Neutrophil (primary cell): Measurements from ENCODE around the gene OR8H1.

Source experiments
- H3K27ac ChIP-seq: fragments of 200-600 bp; sonication (generic); 2 replicates; pipeline ENCODE4 v1.5.1; 2016; ENCODE audit warnings: mild to moderate bottlenecking, moderate library complexity
- H3K27me3 ChIP-seq: fragments of 200-600 bp; sonication (generic); 2 replicates; pipeline ENCODE4 v1.6.0; 2016; ENCODE audit warnings: mild to moderate bottlenecking
- H3K36me3 ChIP-seq: fragments of 200-600 bp; sonication (generic); 2 replicates; pipeline ENCODE4 v1.5.1; 2017
- H3K4me1 ChIP-seq, 2 experiments: fragments of 200-600 bp in 1 of 2; sonication (generic) in 1 of 2; 1 replicate in 1 of 2; 2 replicates in 1 of 2; pipeline versions ENCODE4 v1.5.1 to v1.6.1; 2013 to 2016; ENCODE audit warnings: low read depth in 1 of 2, low read length in 1 of 2, mild to moderate bottlenecking in 1 of 2, moderate library complexity in 1 of 2; ENCODE audit not compliant: control insufficient read depth in 1 of 2, insufficient read depth in 1 of 2
- H3K4me3 ChIP-seq, 2 experiments: fragments of 200-600 bp in 1 of 2; sonication (generic) in 1 of 2; 1 replicate in 1 of 2; 2 replicates in 1 of 2; pipeline ENCODE4 v1.5.1; 2013 to 2016; ENCODE audit warnings: low read depth in 1 of 2, low read length in 1 of 2, mild to moderate bottlenecking in 1 of 2, moderate library complexity in 1 of 2
- H3K9me3 ChIP-seq: fragments of 200-600 bp; sonication (generic); 2 replicates; pipeline ENCODE4 v1.5.1; 2016
- TF ChIP-seq, protein P1 (sequence below): fragments of 200-600 bp; sonication (generic); IDR thresholded peaks from 2 replicates; pipeline ENCODE4 v1.5.1; 2016; ENCODE audit warnings: antibody characterized with exemption

The OR8H1 gene

GRCh38 chr11:56292154-56292553 lies at the start of gene OR8H1:
Gene OR8H1 (minus strand): TSS chr11:56292254. CDS start chr11:56291062, 1,192 bp downstream.
- Histone ChIP-seq H3K9me3 (no peaks in the 10 kb centered on the region), H3K36me3 (no peaks in the 10 kb centered on the region), H3K27me3 (no peaks in the 10 kb centered on the region), H3K4me3 (no peak within 1 kb of the TSS), H3K4me1 (no peaks in the 10 kb centered on the region), H3K27ac (no peak within 1 kb of the TSS)
- TF ChIP-seq, protein P1, sequence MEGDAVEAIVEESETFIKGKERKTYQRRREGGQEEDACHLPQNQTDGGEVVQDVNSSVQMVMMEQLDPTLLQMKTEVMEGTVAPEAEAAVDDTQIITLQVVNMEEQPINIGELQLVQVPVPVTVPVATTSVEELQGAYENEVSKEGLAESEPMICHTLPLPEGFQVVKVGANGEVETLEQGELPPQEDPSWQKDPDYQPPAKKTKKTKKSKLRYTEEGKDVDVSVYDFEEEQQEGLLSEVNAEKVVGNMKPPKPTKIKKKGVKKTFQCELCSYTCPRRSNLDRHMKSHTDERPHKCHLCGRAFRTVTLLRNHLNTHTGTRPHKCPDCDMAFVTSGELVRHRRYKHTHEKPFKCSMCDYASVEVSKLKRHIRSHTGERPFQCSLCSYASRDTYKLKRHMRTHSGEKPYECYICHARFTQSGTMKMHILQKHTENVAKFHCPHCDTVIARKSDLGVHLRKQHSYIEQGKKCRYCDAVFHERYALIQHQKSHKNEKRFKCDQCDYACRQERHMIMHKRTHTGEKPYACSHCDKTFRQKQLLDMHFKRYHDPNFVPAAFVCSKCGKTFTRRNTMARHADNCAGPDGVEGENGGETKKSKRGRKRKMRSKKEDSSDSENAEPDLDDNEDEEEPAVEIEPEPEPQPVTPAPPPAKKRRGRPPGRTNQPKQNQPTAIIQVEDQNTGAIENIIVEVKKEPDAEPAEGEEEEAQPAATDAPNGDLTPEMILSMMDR: no peak

DNA sequence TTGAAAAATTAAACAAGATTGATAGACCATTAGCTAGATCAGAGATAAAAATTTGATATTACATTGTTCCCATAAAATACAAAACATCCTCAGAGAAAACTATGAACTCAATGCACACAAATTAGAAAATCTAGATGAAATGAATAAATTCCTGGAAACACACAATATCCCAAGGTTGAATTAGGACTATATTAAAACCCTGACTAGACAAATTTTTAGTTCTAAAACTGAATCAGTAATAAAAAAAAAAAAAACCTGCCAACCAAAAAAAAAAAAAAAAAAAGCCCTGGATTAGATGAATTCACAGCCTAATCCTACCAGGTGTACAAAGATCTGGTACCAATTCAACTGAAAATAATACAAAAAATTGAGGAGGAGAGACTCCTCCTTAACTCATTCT lies 48.2 kb upstream of the OR8H1 start:
- no peaks in the 10 kb centered on the region for H3K9me3 ChIP-seq
- H3K36me3 ChIP-seq: no peaks in the 10 kb centered on the region
- no peak overlapping the region for H3K27ac ChIP-seq
- no peaks in the 10 kb centered on the region for H3K4me1 ChIP-seq
- no peaks in the 10 kb centered on the region for H3K27me3 ChIP-seq
- TF ChIP-seq, protein P1: no peak
- no peak overlapping the region for H3K4me3 ChIP-seq

GRCh38 chr11:56333156-56333555 lies 41.1 kb upstream of the OR8H1 start:
- no peak overlapping the region for H3K27ac ChIP-seq
- H3K9me3 ChIP-seq: no peaks in the 10 kb centered on the region
- H3K4me1 ChIP-seq: no peaks in the 10 kb centered on the region
- no peak overlapping the region for H3K4me3 ChIP-seq
- H3K27me3 ChIP-seq: no peaks in the 10 kb centered on the region
- H3K36me3 ChIP-seq: no peaks in the 10 kb centered on the region
- TF ChIP-seq, protein P1: no peak

DNA sequence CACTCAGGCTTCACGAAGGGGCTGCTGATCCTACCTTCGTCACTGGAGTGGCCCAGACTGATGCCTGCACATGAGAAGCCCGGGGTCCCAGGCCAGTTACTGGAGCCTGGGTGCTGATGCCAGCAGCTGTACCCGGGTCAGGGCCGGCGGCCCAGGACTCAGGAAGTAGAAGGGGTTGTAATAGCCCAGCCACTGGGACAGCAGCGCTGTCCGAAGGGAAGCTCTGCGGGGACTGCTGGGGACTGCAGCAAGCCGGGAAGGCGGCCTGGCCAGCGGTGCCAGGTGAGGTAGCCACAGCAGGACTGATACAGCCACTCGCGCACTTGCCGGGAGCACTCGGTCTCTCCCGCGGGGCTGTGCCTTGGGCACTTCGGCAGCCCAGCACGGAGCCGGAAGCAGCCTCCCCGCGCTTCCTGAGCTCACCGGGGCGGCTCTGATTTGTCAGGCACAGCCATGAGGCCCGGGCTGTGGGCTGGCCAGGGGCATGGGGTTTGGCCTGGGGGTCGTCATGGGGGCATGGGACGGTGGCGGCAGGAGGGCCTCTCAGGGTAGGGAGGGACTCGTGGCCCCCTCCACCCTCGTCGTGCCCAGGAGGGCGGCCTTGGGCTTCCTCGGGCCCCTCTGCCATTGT lies 39.9 kb upstream of the OR8H1 start:
- Histone ChIP-seq H3K4me1 (no peaks in the 10 kb centered on the region), H3K36me3 (no peaks in the 10 kb centered on the region), H3K4me3 (no peak overlapping the region), H3K27me3 (no peaks in the 10 kb centered on the region), H3K9me3 (no peaks in the 10 kb centered on the region), H3K27ac (no peak overlapping the region)
- TF ChIP-seq, protein P1: no peak

- no peaks in the 10 kb centered on the region for H3K9me3 ChIP-seq
- no peak within 1 kb of the TSS for H3K27ac ChIP-seq
- H3K27me3 ChIP-seq: no peaks in the 10 kb centered on the region
- no peak within 1 kb of the TSS for H3K4me3 ChIP-seq
- H3K36me3 ChIP-seq: no peaks in the 10 kb centered on the region
- no peaks in the 10 kb centered on the region for H3K4me1 ChIP-seq
- TF ChIP-seq, protein P1: no peak
These were observed 22.8 kb upstream of the OR8H1 start, which contains the start of gene OR8K3 for GRCh38 chr11:56314844-56315243. Gene OR8K3 (plus strand): TSS chr11:56315144. CDS start chr11:56318307, 3,163 bp downstream.
